Thymus (tissue), 11 donors: ENCODE data around the gene MED31. TPM values are rescaled to one million over a fixed set of nuclear protein-coding genes. Genes with fewer than 3 reads are reported as not detected.

Source experiments
- DNase-seq, 9 donors: peaks; one replicate each; pipeline ENCODE4 v3.0.0-alpha.2; 2013; ENCODE audit warnings: low spot score in 9 of 9, low read depth in 6 of 9, missing footprints in 1 of 9
- H3K27ac ChIP-seq, 2 donors: one replicate each; pipeline ENCODE4 v1.5.1; 2013; ENCODE audit warnings: control low read depth in 1 of 2, low read depth in 1 of 2, low read length in 1 of 2, mild to moderate bottlenecking in 1 of 2, moderate library complexity in 1 of 2
- H3K27me3 ChIP-seq, 2 donors: one replicate each; pipeline ENCODE4 v1.5.1; 2013; ENCODE audit warnings: low read length in 1 of 2; ENCODE audit not compliant: control insufficient read depth in 2 of 2, insufficient read depth in 1 of 2
- H3K36me3 ChIP-seq, 2 donors: one replicate each; pipeline ENCODE4 v1.5.1; 2013; ENCODE audit warnings: low read length in 1 of 2, mild to moderate bottlenecking in 1 of 2, moderate library complexity in 1 of 2; ENCODE audit not compliant: control insufficient read depth in 2 of 2, insufficient read depth in 2 of 2
- H3K4me1 ChIP-seq, 2 donors: one replicate each; pipeline ENCODE4 v1.5.1; 2013; ENCODE audit warnings: low read length in 2 of 2; ENCODE audit not compliant: control insufficient read depth in 2 of 2, insufficient read depth in 2 of 2
- H3K4me3 ChIP-seq, 2 donors: one replicate each; pipeline ENCODE4 v1.5.1; 2013; ENCODE audit warnings: low read length in 2 of 2, control low read depth in 1 of 2, mild to moderate bottlenecking in 1 of 2
- H3K9me3 ChIP-seq, 2 donors: one replicate each; pipeline ENCODE4 v1.5.1; 2013; ENCODE audit warnings: low read length in 1 of 2, mild to moderate bottlenecking in 1 of 2; ENCODE audit not compliant: control insufficient read depth in 2 of 2, insufficient read depth in 1 of 2
- WGBS: extraction: QIAGEN DNeasy Blood & Tissue Kit; methylation state at CpG from one replicate; pipeline ENCODE4 v1.1.7; 2013; 5-methylcytosine and 5-hydroxymethylcytosine counted together
- polyA plus RNA-seq: library from polyadenylated mRNA; stranded (reverse); fragments of 200-250 nt; gene quantifications from one replicate; pipeline ENCODE4 v1.2.3, GENCODE V29; 2013
- total RNA-seq: library from RNA; stranded (reverse); fragments of 120-200 nt; gene quantifications from one replicate; pipeline ENCODE4 v1.2.4, GENCODE V29; 2013
- donor health status: healthy.

MED31 gene
- total and polyA plus RNA-seq, 2 donors, result 19.7 to 29.4 TPM

DNA sequence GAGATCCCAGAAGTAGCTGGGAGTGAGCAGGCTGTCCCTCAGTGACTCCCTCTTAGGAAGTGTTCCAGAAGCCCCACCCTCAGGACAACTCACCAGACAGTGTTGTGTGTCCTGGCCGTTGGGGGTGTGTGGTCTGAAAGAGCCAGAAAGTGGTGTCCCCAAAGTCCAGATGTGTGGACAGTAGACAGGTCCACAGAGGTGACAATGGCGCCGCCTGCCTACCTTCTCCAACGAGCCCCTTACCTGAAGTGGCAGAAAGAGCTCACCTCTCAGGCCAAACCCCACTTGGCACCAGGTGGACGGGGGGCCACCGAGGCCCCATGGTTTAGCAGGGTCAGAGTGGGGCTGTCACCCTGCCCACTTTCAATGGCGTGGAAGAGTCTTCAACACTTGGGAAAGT, 20.0 kb upstream of the MED31 start:
- 93% methylated on average over 7 of the region's 7 CpGs for WGBS
- H3K27me3 ChIP-seq, result peaks cover 2 to 23% of the 10 kb centered on the region in 2 donors
- H3K4me1 ChIP-seq, result no peaks in the 10 kb centered on the region
- no peak for DNase-seq
- no peak overlapping the region for H3K4me3 ChIP-seq
- H3K36me3 ChIP-seq, result no peaks in the 10 kb centered on the region
- H3K9me3 ChIP-seq, result no peaks in the 10 kb centered on the region
- H3K27ac ChIP-seq, result no peak overlapping the region

DNA sequence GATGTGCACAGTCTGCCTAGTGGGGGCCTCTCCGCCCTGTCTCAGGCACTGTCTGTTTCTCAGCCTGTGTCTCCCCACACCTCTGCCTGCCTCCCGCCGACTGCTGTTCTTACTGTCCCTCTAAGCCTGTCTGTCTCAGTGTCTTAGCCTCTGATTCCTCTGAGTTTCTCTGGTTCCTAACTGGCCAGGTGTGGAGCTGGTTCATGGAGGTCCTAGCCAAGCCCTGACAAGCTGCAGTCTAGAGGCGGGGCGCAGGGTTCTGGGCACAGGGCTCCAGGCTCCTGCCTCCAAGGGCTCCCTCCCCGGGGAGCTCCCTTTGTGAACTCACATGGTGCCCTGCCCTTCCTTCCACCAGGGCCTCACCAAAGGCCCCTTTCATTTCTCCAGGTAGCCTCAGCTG, 19.6 kb upstream of the MED31 start:
- no peaks in the 10 kb centered on the region for H3K9me3 ChIP-seq
- DNase-seq, result no peak
- no peak overlapping the region for H3K4me3 ChIP-seq
- H3K27ac ChIP-seq, result no peak overlapping the region
- H3K4me1 ChIP-seq, result no peaks in the 10 kb centered on the region
- no peaks in the 10 kb centered on the region for H3K36me3 ChIP-seq
- peaks cover 0 to 24% of the 10 kb centered on the region in 2 donors for H3K27me3 ChIP-seq
- WGBS, result 94% methylated on average over 6 of the region's 6 CpGs

DNA sequence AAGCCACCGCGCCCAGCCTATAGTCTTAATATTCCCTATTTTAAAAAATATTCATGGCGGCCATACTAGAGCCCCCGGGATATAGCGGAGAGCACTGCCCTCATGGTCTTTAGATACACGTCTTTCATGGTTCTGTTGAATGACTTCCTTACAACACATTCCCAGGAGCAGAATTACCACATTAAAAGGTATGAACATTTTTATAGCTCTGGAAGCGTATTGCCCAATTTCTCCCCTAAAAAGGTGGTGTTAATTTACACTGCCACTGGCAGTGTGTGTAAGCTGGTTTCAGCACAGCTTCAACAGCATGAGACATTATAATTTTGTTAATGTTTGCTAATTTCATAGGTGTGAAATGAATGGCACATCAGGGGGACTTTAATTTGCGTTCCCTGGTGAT, 19.2 kb upstream of the MED31 start:
- H3K4me3 ChIP-seq, result no peak overlapping the region
- H3K27me3 ChIP-seq, result peaks cover 0 to 26% of the 10 kb centered on the region in 2 donors
- no peaks in the 10 kb centered on the region for H3K36me3 ChIP-seq
- no peaks in the 10 kb centered on the region for H3K9me3 ChIP-seq
- no peaks in the 10 kb centered on the region for H3K4me1 ChIP-seq
- no peak overlapping the region for H3K27ac ChIP-seq
- no peak for DNase-seq
- WGBS, result 96% methylated on average over 8 of the region's 8 CpGs

DNA sequence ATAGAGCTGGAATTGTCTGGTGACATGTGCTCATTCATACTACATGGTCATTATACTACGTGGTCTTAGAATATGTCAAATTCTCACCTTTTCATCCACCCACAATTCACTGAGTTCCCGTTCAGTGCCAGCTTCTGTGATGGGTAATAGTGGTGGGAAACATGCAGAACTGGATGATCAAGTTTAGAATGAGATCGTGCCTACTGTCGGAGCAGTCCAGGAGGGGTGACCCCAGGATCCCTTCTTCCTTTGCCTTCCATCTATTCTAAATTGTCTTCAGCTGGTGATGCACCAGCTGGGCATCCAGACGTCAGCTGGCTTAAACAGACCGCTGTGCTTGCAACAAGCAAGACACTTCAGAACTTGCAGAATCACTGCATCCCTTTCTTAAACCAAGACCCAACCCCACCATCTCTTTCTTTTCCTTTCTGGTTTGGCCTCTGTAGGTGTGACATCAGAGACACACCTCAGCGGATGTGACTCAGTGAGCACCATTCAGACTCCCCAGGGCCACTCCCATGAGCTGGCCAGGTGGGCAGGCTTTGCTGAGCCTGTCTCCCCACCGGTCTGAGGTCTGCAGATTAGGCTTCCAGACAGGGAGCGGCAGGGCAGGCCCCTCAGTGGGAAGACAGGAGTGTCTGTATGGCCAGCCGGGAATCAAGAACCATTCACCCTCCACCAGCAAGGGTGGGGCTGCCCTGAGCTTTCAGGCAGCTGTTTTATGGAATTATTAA, 18.2 kb upstream of the MED31 start:
- no peak overlapping the region for H3K4me3 ChIP-seq
- DNase-seq, result no peak
- H3K36me3 ChIP-seq, result no peaks in the 10 kb centered on the region
- H3K9me3 ChIP-seq, result no peaks in the 10 kb centered on the region
- H3K27ac ChIP-seq, result no peak overlapping the region
- H3K27me3 ChIP-seq, result peaks cover 0 to 26% of the 10 kb centered on the region in 2 donors
- no peaks in the 10 kb centered on the region for H3K4me1 ChIP-seq
- WGBS, result 95% methylated on average over 10 of the region's 10 CpGs

DNA sequence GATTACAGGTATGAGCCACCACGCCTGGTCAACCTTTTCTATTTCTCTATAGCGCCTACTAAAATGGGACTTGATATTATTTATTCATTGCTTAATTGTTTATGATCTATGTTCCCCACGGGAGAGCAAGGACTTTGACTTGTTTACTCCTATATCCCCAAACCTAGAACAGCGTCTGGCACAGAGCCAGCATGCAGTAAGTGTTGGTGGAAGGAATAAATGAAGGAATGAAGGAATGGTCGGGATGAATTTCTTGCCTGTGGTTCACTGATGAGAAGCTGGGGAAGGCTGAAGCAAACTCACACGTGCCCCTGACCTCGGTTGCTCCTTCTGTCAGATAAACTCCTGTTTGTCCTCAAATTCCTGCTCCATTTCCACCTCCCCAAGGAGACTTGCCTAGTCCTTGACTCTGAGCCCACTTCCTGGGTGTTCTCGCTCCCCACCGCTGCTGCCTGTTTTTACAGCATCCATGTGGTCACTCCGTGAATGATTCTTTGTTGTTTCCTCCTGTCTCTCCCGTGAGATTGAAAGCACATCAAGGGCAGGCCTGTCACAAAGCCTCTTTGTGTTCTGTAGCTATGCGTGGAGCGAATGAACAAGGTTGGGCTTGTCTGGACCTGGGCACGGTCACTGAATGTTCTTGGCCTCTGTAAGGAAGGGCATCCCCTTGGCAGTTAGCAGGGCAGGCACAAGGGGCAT, 17.5 kb upstream of the MED31 start:
- Histone ChIP-seq H3K27me3 (peaks cover 0 to 26% of the 10 kb centered on the region in 2 donors), H3K4me1 (no peaks in the 10 kb centered on the region), H3K27ac (no peak overlapping the region), H3K36me3 (no peaks in the 10 kb centered on the region), H3K4me3 (no peak overlapping the region), H3K9me3 (no peaks in the 10 kb centered on the region)
- 96% methylated on average over 14 of the region's 14 CpGs for WGBS
- no peak for DNase-seq

DNA sequence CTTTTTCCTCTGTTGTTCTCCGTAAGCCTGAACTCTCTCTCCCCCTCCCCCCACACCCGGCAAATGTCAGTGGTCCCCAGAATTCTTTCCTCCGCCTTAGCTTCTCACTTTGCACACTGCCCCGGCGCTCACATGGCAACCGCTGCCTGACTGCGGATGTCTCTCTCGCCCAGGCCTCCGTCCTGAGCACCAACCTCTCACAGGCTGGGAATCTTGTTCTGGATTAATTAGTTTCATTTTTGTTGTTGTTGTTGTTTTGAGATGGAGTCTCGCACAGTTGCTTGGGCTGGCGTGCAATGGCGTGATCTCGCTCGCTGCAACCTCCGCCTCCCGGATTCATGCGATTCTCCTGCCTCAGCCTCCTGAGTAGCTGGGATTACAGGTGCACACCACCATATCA, 16.8 kb upstream of the MED31 start:
- no peak for DNase-seq
- Histone ChIP-seq H3K27ac (no peak overlapping the region), H3K9me3 (no peaks in the 10 kb centered on the region), H3K27me3 (peaks cover 0 to 26% of the 10 kb centered on the region in 2 donors), H3K36me3 (no peaks in the 10 kb centered on the region), H3K4me3 (no peak overlapping the region), H3K4me1 (no peaks in the 10 kb centered on the region)
- WGBS, result 96% methylated on average over 17 of the region's 17 CpGs

GRCh38 chr17:6667516-6667915, 16.1 kb upstream of the MED31 start:
- no peaks in the 10 kb centered on the region for H3K4me1 ChIP-seq
- no peak overlapping the region for H3K27ac ChIP-seq
- H3K9me3 ChIP-seq, result no peaks in the 10 kb centered on the region
- H3K36me3 ChIP-seq, result no peaks in the 10 kb centered on the region
- no peak overlapping the region for H3K4me3 ChIP-seq
- WGBS, result 38% methylated on average over 6 of the region's 6 CpGs
- DNase-seq, result no peak
- peaks cover 0 to 26% of the 10 kb centered on the region in 2 donors for H3K27me3 ChIP-seq

DNA sequence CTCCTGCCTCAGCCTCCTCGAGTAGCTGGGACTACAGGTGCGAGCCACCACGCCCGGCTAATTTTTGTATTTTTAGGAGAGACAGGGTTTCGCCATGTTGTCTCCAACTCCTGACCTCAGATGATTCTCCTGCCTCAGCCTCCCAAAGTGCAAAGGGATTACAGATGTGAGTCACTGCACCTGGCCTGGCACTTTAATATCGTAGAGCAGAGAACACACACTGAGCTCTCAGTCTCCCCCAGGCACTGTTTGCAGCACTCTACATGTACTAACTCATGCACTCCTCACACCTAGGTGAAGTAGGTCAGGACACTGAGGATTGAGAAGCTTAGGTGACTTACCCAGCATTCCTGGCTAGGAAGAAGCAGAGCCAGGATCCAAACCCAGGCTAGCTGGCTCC, 15.2 kb upstream of the MED31 start:
- DNase-seq, result no peak
- Histone ChIP-seq H3K27ac (no peak overlapping the region), H3K36me3 (no peaks in the 10 kb centered on the region), H3K9me3 (no peaks in the 10 kb centered on the region), H3K4me3 (no peak overlapping the region), H3K4me1 (no peaks in the 10 kb centered on the region), H3K27me3 (peaks cover 0 to 31% of the 10 kb centered on the region in 2 donors)
- WGBS, result 98% methylated on average over 6 of the region's 6 CpGs

DNA sequence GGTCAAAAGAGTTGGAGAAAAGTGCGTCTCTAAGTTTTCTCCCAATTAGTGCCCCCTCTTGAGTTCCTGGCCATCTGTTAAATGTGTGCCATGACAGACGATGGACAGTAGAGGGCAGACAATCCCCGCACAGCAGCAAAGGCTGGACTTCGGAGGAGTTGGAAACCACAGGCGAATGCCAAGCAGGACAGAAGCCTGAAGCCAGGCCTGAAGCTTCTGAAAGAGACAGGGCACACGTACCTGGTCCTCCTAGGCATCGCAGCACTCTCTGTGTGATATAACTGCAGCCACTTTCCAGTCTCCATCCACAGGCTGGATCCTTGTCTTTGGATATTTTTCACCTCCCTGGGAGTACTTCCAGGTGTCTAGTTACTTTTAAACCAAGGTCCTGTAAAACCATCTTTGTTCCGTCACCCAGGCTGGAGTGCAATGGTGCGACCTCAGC, 14.7 kb upstream of the MED31 start:
- H3K36me3 ChIP-seq, result no peaks in the 10 kb centered on the region
- 28% methylated on average over 9 of the region's 9 CpGs for WGBS
- H3K4me1 ChIP-seq, result peaks cover 0 to under 1% of the 10 kb centered on the region in 2 donors
- no peak overlapping the region for H3K27ac ChIP-seq
- H3K27me3 ChIP-seq, result peaks cover 0 to 36% of the 10 kb centered on the region in 2 donors
- H3K4me3 ChIP-seq, result no peak overlapping the region
- peak in 4 of 9 donors; percentile 24 to 51 (median 40) for DNase-seq
- no peaks in the 10 kb centered on the region for H3K9me3 ChIP-seq
